H7 (cell line): ENCODE measurements around the gene ACO2. TPM values are rescaled to one million over a fixed set of nuclear protein-coding genes. Genes with fewer than 3 reads are reported as not detected.

Experiments used
- DNase-seq: peaks from one replicate; pipeline ENCODE4 v3.0.0; 2012
- H3K27me3 ChIP-seq: 2 replicates; pipeline ENCODE4 v1.6.0; 2011; ENCODE audit warnings: mild to moderate bottlenecking, low read length; ENCODE audit not compliant: control insufficient read depth, insufficient read depth
- H3K36me3 ChIP-seq: replicated peaks from 2 replicates; pipeline ENCODE4 v1.5.1; 2011; ENCODE audit warnings: low read length; ENCODE audit not compliant: control insufficient read depth, insufficient read depth
- H3K4me3 ChIP-seq: 2 replicates; pipeline ENCODE4 v1.5.1; 2011; ENCODE audit warnings: low read depth, mild to moderate bottlenecking, control low read depth, low read length, moderate library complexity; ENCODE audit not compliant: insufficient read depth
- total RNA-seq: library from RNA; depleted of rRNA; stranded (reverse); fragments of >200 nt; shearing (Covaris generic); gene quantifications from 2 replicates; pipeline ENCODE4 v1.2.3, GENCODE V29; 2014

ACO2 gene
- total RNA-seq, 1 experiment from 2014 or later = 103 TPM

DNA sequence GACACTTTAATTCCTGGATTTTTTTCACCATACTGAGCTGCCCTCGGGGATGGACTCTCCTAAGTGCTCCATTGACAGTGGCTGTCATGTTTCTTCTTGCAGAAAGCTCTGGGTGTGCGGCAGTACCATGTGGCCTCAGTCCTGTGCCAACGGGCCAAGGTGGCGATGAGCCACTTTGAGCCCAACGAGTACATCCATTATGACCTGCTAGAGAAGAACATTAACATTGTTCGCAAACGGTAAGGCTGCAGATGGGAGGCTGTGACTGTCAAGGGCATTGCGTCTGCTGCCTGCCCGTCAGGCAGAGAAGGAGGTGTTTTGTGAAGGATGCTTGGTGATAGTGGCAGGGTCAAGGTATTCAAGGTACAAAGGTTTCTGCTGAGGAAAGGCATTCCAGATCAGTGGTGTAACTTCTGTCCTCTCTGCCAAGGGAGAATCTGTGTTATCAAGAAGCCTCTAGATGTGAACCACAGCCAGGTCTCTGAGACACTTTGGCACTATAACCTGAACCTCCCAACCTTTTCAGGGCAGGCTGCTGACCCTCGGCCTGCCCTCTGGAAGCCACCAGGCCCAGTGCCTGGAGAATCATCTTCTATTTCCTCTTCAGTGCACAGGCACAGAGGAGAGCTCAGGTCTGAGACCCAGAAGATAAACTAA, 30.8 kb downstream of the ACO2 start:
- no peaks in the 10 kb centered on the region for H3K27me3 ChIP-seq
- no peak for DNase-seq
- H3K36me3 ChIP-seq = peaks cover 8% of the 10 kb centered on the region
- no peak overlapping the region for H3K4me3 ChIP-seq

- Histone ChIP-seq H3K27me3 (no peaks in the 10 kb centered on the region), H3K4me3 (no peak overlapping the region), H3K36me3 (peaks cover 8% of the 10 kb centered on the region)
- DNase-seq = no peak
Measured at GRCh38 chr22:41500303-41500702, 31.4 kb downstream of the ACO2 start.

GRCh38 chr22:41501209-41501608, 32.3 kb downstream of the ACO2 start:
- Histone ChIP-seq H3K27me3 (no peaks in the 10 kb centered on the region), H3K4me3 (no peak overlapping the region), H3K36me3 (peaks cover 8% of the 10 kb centered on the region)
- DNase-seq = peak; percentile 76

DNA sequence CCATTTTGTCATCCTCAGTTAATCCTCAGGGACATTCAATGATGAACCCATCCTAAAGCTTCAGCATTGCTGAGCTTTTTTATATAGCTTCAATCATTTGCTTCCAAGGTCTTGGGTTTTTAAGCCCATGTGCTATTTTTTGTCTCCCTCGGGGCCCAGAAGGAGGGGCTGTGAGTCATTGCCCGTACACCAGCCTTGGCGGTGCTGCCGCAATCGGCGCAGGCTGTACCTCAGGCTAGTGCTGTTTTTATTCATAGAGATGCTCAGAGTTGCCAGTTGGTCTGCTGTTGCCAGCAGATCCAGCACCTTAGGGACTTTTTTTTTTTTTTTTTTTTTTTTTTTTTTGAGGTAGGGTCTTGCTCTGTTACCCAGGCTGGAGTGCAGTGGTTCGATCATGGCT, 35.5 kb downstream of the ACO2 start:
- peaks cover 12% of the 10 kb centered on the region for H3K36me3 ChIP-seq
- DNase-seq = no peak
- no peak overlapping the region for H3K4me3 ChIP-seq
- H3K27me3 ChIP-seq = no peaks in the 10 kb centered on the region

DNA sequence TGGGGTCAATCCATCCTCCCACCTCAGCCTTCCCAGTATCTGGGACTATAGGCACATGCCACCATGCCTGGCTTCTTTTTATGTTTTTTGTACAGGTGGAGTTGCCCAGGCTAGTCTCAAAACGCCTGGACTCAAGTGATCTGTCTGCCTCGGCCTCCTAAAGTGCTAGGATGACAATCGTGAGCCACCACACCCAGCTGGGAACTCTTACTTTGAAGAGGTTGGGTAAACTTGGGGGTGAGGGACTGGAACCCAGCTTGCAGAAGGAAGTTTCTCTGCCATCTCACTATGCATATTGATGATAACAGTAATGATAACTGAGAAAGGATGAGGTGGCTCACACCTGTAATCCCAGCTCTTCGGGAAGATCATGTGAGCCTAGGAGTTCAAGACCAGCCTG, 35.9 kb downstream of the ACO2 start:
- Histone ChIP-seq H3K36me3 (peaks cover 10% of the 10 kb centered on the region), H3K27me3 (no peaks in the 10 kb centered on the region), H3K4me3 (no peak overlapping the region)
- DNase-seq = no peak

DNA sequence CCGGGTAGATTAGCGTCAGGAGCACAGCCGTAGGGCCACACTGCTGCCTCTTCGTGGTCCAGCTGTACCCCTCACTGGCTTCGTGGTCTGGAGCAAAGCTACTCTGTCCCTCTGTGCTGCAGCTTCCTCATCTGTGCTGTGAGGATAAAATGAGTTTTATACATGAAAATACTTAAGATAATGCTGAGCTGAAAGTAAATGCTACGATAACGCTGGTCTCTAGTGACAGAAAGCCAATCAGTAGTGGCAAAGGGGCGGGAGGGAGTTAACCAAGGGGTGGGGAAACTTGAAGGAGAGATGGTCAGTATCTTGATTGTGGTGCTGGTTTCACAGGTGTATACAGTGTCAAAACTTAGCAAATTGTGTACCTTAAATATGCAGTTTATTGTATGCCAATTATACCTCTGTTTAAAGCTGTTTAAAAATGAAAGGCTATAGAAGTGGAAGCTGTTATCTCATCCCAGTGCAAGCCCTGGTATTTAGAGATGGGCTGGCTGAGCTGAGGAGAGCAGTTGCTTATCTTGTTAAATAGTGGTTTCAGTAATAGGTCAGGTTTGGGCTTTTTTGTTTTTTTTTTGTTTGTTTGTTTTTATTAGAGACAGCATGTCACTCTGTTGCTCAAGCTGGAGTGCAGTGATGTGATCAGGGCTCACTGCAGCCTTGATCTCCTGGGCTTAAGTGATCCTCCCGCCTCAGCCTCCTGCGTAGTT, 36.7 kb downstream of the ACO2 start:
- DNase-seq = no peak
- H3K27me3 ChIP-seq = no peaks in the 10 kb centered on the region
- H3K4me3 ChIP-seq = no peak overlapping the region
- peaks cover 8% of the 10 kb centered on the region for H3K36me3 ChIP-seq

DNA sequence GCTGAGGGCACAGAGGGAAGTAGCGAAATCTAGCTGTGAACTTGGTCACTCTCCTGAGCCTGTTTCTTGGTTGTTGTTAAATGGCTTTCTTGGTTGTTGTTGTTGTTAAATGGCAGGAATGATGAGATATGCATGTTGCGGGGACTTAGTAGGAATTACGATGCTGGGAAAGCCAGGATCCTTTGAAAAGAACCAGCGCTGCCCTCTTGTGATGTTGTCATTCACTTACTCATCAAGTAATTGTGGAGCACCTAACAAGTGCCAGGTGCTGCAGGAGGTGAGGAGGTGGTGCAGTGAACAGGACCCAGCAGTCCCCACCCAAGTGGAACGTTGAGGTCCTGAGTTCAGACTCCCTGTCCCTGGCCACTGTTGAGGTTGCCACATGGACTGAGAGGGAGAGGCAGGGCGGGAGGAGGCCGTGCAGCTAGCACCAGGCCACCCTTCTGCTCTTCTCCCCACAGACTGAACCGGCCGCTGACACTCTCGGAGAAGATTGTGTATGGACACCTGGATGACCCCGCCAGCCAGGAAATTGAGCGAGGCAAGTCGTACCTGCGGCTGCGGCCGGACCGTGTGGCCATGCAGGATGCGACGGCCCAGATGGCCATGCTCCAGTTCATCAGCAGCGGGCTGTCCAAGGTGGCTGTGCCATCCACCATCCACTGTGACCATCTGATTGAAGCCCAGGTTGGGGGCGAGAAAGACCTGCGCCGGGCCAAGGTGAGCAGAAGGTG, 38.6 kb downstream of the ACO2 start:
- peaks cover 4% of the 10 kb centered on the region for H3K36me3 ChIP-seq
- DNase-seq = no peak
- H3K27me3 ChIP-seq = no peaks in the 10 kb centered on the region
- no peak overlapping the region for H3K4me3 ChIP-seq

DNA sequence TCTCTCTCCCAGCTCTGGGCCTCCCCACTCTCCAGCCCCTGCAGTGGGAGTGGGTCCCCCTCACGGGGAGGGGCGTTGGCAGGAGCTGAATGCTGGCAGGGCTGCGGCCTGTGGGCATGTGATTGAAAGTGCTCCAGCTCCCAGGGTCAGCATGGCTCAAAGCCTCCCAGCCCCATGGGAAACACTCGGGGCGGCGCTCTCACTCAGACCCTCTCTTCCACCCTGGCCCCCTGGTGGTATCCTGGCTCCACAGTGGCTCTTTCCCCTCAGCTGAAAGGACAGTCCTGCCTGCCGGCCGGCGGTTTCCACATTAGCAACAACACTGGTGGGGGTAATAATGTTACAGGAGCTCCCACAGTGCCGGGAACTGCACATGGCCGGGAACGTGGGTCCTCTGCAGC, 39.9 kb downstream of the ACO2 start:
- DNase-seq = peak; percentile 70
- no peak overlapping the region for H3K4me3 ChIP-seq
- peaks cover 6% of the 10 kb centered on the region for H3K36me3 ChIP-seq
- H3K27me3 ChIP-seq = no peaks in the 10 kb centered on the region

DNA sequence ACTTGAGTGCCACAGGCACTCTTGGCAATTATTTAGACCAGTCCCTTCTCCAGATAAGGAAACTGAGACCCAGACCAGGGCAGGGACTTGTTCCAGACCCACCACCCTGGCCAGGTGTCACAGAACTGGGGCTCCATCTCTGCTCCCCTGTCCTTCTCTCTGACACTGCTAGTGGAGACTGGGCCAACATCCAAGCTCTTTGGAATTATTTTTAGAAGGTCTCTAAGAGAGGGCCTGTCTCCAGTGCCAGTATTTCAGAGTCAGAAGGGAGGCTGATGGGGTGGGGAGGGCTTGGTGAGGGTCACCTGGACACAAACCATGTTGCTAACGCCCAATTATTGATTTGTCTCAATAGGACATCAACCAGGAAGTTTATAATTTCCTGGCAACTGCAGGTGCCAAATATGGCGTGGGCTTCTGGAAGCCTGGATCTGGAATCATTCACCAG, 42.6 kb downstream of the ACO2 start:
- Histone ChIP-seq H3K36me3 (peaks cover 16% of the 10 kb centered on the region), H3K27me3 (no peaks in the 10 kb centered on the region), H3K4me3 (no peak overlapping the region)
- no peak for DNase-seq

GRCh38 chr22:41512421-41513194, 43.7 kb downstream of the ACO2 start:
- Histone ChIP-seq H3K4me3 (no peak overlapping the region), H3K36me3 (peaks cover 16% of the 10 kb centered on the region), H3K27me3 (no peaks in the 10 kb centered on the region)
- peak; percentile 98 for DNase-seq

- peaks cover 14% of the 10 kb centered on the region for H3K36me3 ChIP-seq
- no peak for DNase-seq
- no peaks in the 10 kb centered on the region for H3K27me3 ChIP-seq
- no peak overlapping the region for H3K4me3 ChIP-seq
Measured at GRCh38 chr22:41513391-41513790, 44.5 kb downstream of the ACO2 start.

- H3K36me3 ChIP-seq = peaks cover 18% of the 10 kb centered on the region
- H3K4me3 ChIP-seq = no peak overlapping the region
- no peaks in the 10 kb centered on the region for H3K27me3 ChIP-seq
- DNase-seq = no peak
Measured at GRCh38 chr22:41516462-41516861, 47.5 kb downstream of the ACO2 start.

GRCh38 chr22:41517172-41518047, 48.5 kb downstream of the ACO2 start:
- peak; percentile 93 for DNase-seq
- Histone ChIP-seq H3K4me3 (no peak overlapping the region), H3K27me3 (no peaks in the 10 kb centered on the region), H3K36me3 (peaks cover 18% of the 10 kb centered on the region)

DNA sequence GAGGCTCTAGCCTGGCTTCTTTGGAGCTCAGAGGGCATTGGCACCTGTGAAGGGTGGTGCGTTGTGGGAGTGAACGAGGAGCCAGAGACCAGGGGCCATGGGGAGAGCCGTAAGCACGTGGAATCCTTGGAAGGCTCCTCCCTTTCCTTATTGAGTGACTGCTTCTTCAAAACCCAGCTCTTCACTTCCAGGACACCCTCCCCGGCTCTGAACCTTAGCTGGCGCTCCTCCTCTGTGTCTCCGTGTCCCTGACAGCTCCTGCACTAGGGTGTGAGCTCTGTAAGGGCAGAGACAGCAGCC, 49.1 kb downstream of the ACO2 start:
- Histone ChIP-seq H3K4me3 (no peak overlapping the region), H3K27me3 (no peaks in the 10 kb centered on the region), H3K36me3 (peaks cover 18% of the 10 kb centered on the region)
- no peak for DNase-seq
